HEK293T (cell line): ENCODE results near the gene AOPEP.

Experiments used
- ARNT ChIP-seq: fragments of 450-650 bp; IDR thresholded peaks from 2 replicates; pipeline ENCODE4 v1.6.1; 2017; ENCODE audit warnings: mild to moderate bottlenecking
- BHLHE40 ChIP-seq: fragments of 450-650 bp; IDR thresholded peaks from 2 replicates; pipeline ENCODE4 v1.6.1; 2016; ENCODE audit warnings: mild to moderate bottlenecking, moderate library complexity, borderline replicate concordance
- ELF4 ChIP-seq: fragments of 450-650 bp; IDR thresholded peaks from 2 replicates; pipeline ENCODE4 v1.6.1; 2017; ENCODE audit warnings: antibody characterized with exemption
- FOXA1 ChIP-seq: fragments of 450-650 bp; IDR thresholded peaks from 2 replicates; pipeline ENCODE4 v1.6.1; 2016; ENCODE audit warnings: mild to moderate bottlenecking
- FOXK2 ChIP-seq: fragments of 450-650 bp; IDR thresholded peaks from 2 replicates; pipeline ENCODE4 v1.6.1; 2016; ENCODE audit warnings: mild to moderate bottlenecking
- FOXM1 ChIP-seq: fragments of 450-650 bp; IDR thresholded peaks from 2 replicates; pipeline ENCODE4 v1.6.1; 2017; ENCODE audit warnings: mild to moderate bottlenecking, borderline replicate concordance
- HDGF ChIP-seq: fragments of 450-650 bp; IDR thresholded peaks from 2 replicates; pipeline ENCODE4 v1.6.1; 2017; ENCODE audit warnings: antibody characterized with exemption, borderline replicate concordance
- LEF1 ChIP-seq: fragments of 450-650 bp; IDR thresholded peaks from 2 replicates; pipeline ENCODE4 v1.6.1; 2017; ENCODE audit warnings: mild to moderate bottlenecking, borderline replicate concordance
- SP1 ChIP-seq: fragments of 450-650 bp; IDR thresholded peaks from 2 replicates; pipeline ENCODE4 v1.6.1; 2017
- SUZ12 ChIP-seq: fragments of 450-650 bp; IDR thresholded peaks from 2 replicates; pipeline ENCODE4 v1.6.1; 2016; ENCODE audit warnings: mild to moderate bottlenecking
- TARDBP ChIP-seq: fragments of 450-650 bp; IDR thresholded peaks from 2 replicates; pipeline ENCODE4 v1.6.1; 2016
- ZNF384 ChIP-seq: fragments of 450-650 bp; IDR thresholded peaks from 2 replicates; pipeline ENCODE4 v1.6.1; 2016
- TF ChIP-seq, protein P1 (sequence below): fragments of 450-650 bp; IDR thresholded peaks from 2 replicates; pipeline ENCODE4 v1.6.1; 2016

DNA sequence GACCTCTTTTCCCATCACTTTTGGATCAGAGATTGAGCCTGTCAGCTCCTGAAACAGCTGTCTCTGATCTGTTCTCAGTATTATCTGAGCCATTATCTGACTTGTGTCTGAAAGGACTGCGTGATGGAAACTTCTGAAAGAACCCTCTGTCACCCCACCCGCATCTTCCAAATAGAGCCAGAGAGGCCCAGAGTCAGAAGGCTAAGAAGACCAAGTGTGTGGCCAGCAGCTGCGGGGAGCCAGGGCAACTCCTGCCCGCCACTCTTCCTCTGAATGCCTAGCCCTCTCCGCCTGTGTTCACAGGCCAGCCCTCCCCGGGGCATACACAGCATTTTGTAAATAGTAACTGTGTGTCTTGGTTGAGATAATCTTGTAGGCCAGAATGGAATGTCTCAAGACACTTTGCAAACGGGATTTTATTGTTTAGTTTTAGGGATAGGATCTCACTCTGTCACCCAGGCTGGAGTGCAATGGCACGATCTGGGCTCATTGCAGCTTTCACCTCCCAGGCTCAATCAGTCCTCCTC, 92.7 kb downstream of the AOPEP start:
- TF ChIP-seq BHLHE40 (no peak), LEF1 (no peak), FOXK2 (no peak), TARDBP (no peak), ZNF384 (no peak), FOXM1 (no peak), HDGF (no peak), SP1 (no peak), FOXA1 (no peak), ARNT (no peak), SUZ12 (no peak), ELF4 (no peak)
- TF ChIP-seq, protein P1, sequence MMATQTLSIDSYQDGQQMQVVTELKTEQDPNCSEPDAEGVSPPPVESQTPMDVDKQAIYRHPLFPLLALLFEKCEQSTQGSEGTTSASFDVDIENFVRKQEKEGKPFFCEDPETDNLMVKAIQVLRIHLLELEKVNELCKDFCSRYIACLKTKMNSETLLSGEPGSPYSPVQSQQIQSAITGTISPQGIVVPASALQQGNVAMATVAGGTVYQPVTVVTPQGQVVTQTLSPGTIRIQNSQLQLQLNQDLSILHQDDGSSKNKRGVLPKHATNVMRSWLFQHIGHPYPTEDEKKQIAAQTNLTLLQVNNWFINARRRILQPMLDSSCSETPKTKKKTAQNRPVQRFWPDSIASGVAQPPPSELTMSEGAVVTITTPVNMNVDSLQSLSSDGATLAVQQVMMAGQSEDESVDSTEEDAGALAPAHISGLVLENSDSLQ: no peak
